ENCODE results near the gene YIPF3.
"Not testable (repeated sequence)": the region's sequence is repeated elsewhere in the genome, so short reads cannot be mapped to it uniquely, and the experiment has no call there.

Gene YIPF3

DNA sequence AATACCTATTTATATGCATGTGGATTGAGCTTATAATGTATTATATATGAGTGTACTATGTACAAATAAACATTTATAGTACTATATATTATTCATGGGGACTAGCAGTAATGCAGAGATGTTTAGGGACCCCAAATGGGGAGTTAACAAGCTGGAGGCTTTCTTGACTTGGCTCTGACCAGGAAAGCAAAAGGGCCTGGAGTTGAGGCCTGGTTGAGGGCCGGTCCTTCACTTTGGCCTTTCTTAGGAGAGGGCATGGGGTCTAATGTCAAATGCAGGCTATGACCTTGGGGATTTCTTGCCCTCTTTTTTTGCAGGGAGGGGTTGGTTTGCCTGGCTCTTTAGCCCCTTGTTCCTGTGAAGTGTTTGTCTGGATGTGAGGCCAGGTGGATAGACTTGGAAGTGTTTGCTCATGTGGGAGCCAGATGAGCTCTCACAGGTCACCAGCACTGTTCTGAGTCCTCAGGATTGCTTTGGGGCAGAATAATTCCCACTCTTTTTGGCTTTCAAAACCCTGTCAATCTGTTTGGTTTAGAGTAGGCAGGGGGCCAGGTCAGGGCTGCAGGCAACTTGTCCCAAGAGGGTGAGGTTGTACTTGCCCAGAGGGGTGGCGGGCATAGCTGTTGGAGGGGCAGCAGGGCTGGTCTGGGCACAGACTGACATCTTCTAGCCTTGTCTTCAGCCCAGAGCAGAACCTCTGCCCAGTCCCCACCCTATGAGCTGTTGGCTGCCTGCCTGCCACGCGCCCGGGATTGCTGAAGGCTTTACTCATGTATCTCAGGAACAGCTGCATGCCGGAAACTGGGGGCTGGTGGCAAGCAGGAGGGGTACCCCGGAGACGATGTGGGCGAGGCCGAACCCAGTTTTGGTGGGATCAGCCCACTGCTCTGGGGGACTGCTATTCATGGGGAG is 24.7 kb downstream of the YIPF3 start:
- DNase-seq, result peak; percentile 75

DNA sequence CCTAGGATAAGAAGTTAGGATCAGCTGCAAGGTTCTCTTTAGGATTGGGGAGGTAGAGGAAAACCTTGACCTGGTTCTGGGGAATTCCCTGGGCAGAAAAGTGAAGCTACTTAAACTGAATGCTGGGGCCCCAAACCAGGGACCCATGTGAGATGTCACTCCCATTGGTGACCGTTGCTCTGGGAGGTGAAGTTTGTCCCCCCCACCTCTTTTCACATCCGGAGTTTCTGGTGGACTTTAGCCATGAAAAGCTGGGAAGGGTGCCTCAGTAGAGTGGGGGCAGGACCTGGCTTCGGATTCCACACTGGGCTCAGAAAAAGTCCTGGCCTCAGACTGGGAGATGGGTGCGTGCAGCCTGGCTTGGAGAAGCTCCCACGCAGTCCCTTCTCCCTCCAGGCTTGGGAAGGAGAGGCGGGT is 26.2 kb downstream of the YIPF3 start:
- DNase-seq, result no peak

DNA sequence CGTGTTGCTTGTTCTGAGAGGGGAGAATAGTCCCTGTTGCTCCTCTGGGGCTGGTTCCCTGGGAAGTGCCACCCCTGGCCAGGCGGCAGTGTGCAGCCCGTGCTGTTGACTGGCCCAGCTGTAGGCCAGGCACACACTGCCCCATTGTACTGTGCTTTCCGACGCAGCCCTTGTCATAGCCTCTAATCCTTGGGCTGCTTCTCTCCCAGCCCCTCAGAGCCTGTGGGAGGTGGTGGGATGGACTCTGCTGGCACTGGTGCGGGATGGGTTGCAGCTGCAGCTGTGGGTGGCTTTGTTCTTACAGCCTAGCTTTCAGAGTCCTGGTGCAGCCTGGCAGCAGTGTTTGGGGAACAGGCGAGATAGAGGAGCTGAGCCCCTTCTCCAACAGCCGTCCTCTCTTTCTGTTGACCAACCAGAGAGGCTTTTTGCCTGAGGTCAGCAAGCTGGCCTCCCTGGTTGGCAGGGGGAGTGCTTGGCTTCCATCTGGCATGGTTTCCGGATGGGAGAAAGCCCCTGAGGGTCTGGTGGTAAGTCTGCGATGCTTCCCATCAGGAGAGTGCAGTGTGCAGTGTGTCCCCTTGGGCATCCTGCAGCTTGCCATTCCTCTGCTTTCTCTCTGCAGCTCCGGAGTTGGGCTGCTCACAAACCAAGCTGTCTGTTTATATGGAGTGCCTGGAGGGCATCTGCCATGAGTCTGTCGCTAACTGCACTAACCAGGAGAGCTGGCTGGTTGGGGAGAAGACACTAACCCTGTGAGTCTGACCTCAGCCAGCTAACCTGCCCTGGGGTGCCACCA is 27.3 kb downstream of the YIPF3 start:
- no peak for DNase-seq

DNA sequence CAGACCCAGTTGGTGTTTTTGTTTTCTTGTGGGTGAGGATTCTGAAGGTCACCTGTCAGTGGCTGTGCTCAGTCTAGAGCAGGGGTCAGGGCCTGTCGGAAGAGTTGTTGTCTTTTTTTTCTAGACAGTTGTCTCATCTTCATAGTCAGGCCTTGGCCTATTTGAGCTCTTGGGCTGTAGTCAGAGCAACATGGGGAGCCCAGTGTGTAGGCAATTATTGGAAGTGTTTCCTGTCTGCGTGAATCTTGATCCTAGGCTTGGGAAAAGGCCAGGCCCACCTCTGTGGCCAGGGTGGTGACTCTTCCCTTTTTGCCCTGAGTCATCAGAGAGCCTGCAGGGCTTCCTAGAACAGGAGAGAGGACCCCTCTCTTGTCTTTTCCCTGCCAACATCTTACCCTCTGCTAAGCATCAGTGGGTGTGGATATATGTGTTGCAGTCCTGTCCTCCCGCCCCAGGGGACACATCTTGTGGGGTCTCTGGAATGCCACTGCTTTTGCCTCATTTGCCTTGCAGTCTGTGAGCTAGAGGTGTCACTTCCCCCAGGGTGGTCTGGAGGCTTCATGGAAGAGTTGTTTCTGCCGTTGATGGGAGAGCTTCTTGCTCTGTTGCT is 28.0 kb downstream of the YIPF3 start:
- peak; percentile 26 for DNase-seq

DNA sequence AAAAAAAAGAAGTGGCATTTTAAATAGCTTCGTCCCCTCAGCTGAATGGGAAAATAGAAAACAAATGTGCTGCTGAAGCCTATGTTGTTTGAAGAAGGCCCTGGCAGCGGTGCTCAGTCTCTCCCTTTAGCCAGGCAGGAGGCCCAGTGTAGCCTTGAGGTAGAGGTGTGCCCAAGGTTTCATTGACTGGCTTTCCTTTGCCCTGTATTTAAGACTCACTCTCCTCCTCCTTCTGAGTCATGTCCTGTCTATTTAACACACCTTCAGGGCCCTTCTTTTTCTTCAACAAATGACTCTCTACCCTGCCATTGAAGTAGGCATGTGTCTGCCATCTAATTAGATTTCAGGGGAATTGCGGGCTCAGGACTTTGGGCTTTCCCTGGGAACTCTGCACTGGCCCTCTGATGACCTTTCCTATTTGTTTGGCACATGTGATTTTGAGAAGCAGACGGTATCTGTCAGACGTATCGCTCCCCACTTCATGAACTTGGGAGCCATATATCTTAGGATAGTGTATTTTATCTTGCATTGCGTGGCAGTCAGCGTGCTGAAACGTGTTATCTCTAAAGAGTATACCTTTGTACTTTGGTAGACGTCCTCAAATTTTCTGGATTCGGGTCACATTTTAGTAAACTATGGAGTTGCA is 35.0 kb downstream of the YIPF3 start:
- DNase-seq, result no peak

DNA sequence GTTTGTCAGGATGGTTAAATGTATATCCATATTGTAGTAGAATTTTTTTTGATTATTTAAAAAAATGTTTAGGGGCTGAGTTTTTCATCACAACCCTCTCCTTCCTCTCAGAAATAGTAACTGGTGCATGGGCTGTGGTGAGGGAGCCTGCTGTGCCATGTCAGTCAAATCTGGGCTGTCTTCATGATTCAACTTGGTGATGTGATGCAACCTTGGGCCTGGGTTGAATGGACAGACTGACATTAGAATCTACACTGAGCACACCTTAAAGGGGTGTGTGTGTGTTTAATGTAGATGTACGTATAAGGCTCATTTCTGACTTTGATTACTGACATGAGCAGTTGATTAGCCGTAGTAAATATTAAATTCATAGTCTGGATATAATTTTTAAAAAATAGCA is 35.7 kb downstream of the YIPF3 start:
- DNase-seq, result peak; percentile 39

DNA sequence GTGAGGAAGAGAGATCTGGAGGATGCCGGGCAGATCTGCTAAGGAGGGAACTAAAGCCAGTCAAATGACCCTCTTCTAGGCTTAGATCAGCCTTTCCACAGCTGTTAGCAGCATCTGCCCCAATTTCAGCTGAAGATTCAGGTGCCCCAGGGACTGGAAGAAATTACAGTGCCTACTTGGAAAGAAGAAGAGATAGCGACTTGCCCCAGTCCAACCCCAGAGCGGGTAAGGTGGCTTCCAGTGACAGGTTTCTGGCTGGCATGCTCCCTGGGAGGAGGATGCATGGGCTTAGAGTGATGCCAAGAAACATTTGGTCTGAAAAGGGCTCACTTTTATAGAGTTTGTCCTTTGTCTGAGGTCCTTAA is 38.7 kb downstream of the YIPF3 start:
- DNase-seq, result no peak

DNA sequence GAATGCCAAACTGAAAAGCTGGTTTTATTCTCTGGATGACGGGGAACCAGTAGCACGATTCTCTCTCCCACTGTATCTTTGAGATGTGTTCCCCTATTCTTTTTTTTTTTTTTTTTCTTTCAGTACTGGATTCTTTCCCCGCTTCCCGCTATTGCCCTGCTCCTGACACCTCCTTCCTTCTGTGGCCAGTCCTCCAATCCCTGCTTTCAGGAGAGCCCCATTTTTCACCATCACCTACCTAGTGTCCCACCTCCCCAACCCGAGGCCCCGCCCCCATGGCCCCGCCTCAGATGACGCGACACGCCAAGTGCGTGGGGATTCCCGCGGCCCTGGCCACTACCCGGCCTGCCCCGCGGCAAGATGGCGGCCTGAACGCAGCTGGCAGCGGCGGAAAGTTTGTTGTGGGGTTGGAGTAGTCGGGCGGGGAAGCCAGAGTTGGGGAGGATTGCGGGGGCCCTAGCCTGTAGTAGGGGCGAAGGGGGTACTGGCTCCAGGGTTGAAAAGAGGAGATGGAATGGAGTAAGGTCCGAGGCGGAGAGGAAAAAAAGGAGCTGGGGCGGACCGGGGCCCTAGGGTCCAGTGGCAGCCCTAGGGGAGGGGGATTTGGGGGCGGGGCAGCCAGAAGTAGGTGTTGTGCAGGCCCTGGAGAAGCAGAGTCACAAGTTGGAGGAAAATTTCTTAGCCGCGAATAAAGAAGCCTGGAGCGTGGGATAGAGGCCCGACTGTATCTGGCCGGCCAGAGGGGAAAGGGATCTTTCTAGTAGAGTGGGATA is 39.3 kb downstream of the YIPF3 start, which contains the start of gene TJAP1:
TJAP1 (plus strand) TSS at position 336 of the 773 bp plus-strand sequence. CDS start 21,432 bp downstream, outside the sequence.
- DNase-seq, result peak; percentile 83

DNA sequence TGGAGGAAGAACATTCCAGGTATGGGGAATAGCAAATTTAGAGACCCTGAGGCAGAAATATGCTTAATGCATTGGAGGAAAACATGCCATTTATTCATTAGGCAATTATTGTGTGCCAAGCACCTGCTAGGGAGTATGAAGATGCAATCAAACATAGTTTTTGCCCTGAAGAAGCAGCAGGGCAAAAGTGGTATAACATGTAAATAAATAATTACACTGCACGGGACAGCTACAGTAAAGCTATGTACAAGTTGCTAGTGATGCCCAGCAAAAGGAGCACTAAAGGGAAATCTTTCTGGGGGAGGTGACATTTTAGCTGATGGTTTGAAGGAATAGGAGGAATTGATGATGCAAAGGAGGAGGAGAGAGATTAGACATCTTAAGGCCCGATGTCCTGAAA is 40.0 kb downstream of the YIPF3 start:
- no peak for DNase-seq

DNA sequence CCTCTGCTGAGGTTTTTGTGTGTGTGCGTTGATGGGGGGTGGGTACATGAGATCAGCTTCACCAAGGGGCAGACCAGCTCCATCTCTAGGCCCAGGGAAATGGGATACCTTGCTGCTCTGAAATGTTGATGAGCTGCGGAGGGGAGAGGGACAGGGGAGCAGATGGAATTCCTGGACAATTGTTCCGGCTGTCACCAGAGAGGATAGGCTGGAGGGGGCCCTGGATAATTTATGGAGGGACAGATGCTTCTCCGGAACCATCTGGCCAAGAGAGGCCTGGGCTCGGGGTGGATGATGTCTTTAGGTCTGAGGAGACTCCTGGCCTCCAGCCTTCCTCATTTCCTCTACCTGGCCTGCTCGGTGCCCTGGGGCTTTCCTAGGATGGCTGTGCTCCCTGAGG is 41.2 kb downstream of the YIPF3 start:
- no peak for DNase-seq

DNA sequence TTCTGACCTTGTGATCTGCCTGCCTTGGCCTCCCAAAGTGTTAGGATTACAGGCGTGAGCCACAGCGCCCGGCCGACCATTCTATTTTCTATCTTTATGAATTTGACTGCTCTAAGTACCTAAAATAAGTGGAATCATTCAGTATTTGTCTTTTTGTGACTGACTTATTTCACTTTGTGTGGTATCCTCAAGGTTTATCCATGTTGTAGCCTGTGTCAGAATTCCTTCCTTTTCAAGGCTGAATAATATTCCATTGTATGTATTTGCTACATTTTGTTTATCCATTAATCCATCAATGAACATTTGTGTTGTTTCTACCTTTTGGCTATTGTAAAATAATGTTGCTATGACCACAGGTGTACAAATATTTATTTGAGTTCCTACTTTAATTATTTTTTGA is 44.2 kb downstream of the YIPF3 start:
- DNase-seq, result no peak

DNA sequence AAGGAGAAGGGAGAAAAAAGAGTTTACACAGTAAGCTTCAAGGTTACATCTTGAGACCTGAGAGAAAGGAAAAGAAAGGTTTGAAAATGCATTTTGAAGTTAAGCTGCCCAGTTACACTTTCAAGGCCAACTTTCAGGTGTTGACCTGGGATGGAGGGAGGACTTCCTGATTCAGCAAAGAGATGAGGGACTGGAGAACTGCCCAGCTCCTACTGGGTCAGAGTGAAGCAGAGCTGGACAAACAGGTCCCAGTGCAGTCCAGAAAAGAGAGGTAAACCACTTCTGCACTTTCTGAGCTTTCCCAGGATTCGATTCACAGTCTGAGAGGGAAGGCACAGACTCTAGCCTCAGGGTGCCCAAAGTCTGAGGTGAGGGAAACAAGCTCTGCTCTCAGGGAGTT is 45.3 kb downstream of the YIPF3 start:
- DNase-seq, result no peak

DNA sequence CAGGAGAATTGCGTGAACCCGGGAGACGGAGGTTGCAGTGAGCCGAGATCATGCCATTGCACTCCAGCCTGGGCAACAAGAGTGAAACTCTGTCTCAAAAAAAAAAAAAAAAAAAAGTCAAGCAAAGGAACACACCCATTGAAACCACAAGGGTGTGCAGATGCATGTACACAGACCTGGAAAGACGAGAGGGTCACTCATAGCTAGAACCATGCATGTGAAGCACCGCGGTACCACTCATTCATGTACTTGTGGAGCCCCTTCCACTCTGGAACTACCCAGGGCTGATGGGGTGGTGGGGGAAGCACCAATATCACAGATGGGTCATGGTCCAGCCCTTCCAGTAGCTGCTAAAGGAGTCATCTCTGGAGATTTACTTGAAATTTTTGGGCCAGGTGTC is 46.8 kb downstream of the YIPF3 start:
- no peak for DNase-seq

DNA sequence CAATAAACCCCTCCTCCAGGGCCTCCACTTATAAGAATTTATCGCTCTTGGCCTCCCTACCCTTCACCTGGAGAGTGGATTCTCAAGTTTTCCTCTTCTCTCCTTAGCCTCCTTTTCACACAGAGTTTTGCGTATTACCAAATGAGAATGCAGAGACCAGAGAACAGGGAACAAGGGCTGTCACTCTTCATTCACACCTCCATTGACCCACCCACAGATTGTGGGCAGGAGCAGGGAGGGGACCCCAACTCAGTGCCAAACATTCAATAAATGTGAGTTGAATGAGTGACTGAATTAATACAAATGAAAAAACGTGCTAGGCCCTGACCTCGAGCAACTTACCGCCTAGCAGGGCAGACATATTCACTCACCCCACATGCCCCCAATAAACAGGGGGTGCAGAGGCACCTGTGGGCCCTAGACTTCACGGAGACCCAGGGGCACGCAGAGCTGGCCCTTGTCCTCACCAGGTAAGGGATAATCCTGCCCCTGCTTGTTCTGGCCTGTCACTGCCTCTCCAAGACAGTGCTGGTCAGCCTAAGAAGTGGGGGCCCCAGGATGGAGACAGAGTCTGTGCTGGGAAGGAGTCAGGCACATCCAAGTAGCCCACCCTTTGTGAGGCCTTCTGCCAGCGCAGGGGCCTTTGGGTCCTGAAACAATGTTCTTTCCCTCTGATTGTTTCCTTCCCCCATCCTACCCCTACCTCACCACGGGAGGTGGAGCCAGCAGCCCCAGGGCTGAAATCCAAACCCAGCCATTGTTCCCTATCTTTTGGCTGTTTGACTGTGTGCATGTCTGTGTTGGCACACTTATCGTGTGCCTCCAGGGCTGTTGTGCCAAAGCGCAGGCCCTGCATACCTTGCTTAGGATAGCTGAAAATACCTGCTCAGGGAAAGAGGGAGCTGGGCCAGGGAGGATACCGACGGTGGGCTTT is 47.7 kb downstream of the YIPF3 start:
- no peak for DNase-seq

DNA sequence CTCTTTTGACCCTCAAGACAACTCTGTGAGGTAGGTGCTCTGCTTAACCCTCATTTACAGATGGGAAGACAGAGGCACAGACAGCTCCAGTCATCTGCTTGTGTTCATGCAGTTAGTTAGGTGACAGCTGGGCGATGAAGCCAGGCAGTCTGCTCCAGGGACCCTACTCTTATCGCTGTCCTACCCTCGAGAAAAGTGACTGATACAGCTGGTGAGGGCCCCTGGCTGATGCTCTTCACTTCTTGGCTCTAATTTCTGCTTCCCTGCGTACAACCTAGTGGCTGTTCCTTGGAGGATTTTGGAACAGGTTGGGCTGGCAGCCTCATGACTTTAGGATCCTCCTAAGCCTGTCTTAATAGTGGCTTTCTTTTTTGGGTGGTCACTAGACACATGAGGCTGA is 48.5 kb downstream of the YIPF3 start:
- DNase-seq, result no peak

DNA sequence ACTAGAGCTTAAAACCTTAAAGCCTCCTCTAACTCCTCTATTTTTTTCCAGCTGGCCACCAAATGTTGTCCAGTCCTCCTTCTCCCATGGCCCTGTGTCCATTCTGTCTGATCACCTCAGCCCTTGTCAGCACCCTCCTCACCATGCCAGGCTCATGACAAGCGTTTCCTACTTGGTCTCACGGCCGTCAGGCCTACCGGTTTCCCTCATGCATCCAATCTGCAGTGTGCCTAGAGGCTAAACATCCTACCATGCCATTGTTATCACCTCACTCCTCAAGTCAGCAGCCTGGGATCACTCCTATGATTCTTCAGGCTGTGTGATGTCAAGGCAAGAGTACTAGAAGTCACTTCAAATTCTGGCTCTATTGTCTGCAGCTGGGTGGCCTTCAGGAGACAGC is 49.0 kb downstream of the YIPF3 start:
- no peak for DNase-seq

DNA sequence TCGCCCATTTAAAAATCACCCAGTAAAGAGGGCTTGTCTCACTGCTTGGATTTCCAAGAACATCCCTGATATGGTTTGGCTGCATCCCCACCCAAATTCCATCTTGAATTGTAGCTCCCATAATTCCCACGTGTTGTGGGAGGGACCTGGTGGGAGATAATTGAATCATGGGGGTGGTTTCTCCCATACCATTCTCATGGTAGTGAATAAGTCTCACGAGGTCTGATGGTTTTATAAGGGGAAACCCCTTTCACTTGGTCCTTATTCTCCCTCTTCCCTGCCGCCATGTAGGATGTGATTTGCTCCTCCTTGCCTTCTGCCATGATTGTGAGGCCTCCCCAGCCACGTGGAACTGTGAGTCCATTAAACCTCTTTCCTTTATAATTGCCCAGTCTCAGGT is 49.5 kb downstream of the YIPF3 start:
- not testable (repeated sequence) for DNase-seq

DNA sequence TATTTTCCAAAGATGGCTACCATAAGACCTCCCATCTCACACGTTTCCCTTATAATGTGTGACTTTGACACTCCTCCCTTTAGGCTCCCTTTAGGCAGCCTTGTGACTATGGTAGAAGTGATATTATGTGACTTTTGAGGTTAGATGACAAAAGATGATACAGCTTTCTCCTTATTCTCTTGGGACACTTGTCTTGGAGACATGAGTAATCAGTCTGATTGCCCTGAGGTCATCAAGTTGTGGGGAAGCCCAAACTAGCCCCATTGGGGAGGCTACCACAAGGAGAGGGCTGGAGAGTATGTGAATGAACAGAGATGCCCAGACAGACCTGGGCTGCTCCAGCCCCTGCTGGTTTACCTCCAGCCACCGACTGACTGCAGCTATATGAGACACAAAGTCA is 50.8 kb downstream of the YIPF3 start:
- DNase-seq, result no peak

DNA sequence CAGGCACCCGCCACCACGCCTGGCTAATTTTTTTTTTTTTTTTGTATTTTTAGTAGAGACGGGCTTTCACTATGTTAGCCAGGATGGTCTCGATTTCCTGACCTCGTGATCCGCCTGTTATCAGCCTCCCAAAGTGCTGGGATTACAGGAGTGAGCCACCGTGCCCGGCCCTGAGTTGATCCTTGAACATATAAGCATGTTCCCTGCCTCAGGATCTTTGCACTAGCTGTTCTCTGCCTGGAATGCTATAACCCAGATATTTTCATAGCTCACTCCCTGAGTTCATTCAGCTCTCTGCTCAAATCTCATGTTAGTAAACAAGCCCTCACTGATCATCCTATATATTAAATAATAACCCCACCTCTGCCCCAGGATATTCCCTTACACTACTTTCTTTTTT is 52.4 kb downstream of the YIPF3 start:
- no peak for DNase-seq

DNA sequence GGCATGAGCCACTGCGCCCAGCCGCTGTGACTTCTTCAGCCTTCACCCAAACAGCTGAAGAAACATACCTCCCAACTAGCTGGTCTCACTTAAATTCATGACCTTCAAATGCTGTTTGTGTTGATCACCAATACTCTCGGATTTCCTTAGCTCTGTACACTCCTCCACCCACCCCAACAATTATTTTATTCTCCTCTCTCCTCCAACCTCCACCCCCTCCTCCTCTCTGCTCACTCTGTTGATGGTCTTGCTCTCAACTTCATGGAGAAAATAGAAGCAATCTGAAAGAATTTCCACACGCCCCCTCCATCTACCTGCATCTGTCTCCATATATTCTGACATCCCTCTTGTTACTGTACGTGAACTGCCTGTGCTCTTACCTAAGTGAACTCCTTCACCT is 54.8 kb downstream of the YIPF3 start:
- no peak for DNase-seq

All from fibroblast of skin of scalp (primary cell).